HT-29 (cell line): Measurements from ENCODE around the gene MAN2B1. TPM values are rescaled to one million over a fixed set of nuclear protein-coding genes. Genes with fewer than 3 reads are reported as not detected.
"Not testable (repeated sequence)": the region's sequence is repeated elsewhere in the genome, so short reads cannot be mapped to it uniquely, and the experiment has no call there.

Experiments used
- DNase-seq: peaks from one replicate; pipeline ENCODE4 v3.0.0-alpha.2; 2015; ENCODE audit warnings: low spot score
- total RNA-seq: library from RNA; depleted of rRNA; stranded (reverse); fragments of >200 nt; shearing (Covaris generic); gene quantifications from 2 replicates; pipeline ENCODE4 v1.2.3, GENCODE V29; 2014

Gene MAN2B1
- total RNA-seq, 1 experiment from 2014 or later, result 18.4 TPM

DNA sequence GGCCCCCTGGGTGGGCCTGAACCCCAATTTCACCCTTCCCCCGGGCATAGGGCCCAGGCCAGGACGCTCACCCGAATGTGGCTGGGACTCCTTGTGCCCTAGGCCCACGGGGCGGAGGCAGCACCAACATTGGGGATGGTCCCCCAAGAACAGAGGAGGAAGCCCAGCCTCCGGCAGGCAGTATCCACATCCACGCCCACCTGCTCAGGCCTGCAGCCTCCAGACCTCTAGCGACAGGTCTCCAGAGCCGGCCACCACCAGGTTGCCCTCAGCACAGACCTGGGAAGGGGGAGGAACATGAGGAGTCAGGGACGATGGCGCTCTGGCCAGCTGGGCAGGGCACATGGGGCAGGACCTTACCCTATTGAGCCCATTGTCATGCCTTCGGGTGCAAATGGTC is 22.5 kb upstream of the MAN2B1 start:
- no peak for DNase-seq

DNA sequence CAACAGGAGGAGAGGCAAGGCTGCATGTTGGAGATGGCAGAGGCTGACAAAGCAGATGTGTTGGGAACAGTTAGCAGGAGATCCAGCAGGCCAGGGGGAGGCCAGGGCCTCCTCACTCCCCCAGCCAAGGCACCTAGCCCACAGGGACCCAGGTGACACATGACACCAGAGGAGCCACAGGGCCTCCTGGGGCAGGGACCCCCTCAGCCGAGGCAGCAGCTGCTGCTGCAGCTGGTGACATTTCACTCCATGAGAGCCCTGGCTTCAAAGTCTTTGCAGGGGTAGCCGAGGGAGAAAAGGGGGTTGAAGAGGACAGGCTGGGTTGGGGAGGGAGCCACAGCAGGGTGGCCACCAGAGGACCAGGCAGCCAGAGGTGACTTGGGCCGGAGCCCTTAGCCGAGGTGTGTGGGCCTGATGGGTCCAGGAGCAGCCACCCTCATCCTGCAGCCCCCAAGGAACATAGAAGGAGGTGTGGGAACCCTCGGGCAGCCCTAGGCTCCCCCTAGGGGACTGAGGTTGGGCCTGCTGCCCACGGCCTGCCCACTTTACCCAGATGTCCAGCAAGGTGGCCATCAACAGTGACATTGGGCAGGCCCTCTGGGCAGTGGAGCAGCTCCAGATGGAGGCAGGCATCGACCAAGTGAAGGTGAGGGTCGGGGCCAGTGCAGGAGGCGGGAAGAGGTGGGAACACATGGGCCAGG is 21.1 kb upstream of the MAN2B1 start, which contains the start of gene GNG14:
TSS of gene GNG14 (plus strand) at position 503 of the 701 bp plus-strand sequence. CDS start at position 554, 51 bp downstream.
- DNase-seq, result no peak

DNA sequence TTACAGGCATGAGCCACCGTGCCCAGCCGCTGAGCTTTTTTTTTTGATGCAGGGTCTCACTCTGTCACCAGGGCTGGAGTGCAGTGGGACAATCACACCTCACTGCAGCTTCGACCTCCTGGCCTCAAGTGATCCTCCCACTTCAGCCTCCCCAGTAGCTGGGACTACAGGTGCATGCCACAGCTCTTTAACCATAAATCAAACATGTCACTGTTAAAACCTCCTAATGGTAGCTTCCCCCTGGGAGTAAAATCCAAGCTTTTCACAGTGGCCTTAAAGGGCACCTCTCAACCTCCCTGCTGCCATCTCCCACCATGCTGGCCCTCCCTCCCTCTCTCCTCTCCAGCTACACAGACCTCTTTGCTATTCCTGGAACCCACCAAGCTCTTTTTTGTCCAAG is 19.3 kb upstream of the MAN2B1 start:
- DNase-seq, result no peak

DNA sequence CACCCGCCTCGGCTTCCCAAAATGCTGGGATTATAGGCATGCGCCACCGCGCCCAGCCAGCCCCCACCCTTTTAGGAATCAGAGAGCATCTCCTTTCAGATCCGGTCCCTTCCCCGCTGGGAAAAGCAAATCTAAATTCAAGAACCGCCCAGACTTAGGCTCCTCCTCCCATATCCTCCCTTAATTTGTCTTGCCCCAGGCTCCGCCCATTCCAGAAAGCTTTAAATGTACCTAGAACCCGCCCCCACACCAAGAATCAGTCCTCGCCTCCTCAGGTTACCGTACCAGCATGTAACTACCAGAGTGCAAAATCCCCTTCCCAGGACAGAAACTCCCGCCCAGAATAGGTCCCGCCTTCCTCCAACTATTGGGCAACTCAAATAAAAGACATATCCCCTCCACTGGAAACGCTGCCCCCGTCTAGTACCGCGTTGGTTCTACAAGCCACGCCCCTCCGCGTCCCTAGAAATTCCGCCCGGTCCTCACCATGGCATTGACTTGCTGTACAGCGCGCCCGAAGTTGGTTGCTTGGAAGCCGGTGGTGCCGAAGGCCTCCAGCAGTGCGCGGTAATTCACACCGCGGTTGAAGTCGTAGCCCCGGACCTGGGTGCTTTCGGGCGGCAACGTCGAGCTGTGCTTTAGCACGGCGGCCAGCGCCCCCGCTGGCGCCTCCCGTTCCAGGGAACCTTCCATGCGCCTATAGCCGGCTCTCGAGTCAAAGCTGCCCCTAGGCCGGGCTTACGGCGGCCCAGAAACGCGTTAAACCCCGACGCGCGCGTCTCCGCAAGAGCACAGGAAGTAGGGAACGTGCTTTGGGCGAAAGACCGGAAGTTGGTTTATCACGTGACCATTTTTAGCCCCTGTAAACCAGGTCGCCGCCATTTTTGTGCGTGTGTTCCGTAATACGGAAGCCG is 14.8 kb upstream of the MAN2B1 start, which contains the start of gene DHPS:
TSS of gene DHPS (minus strand) at position 807 of the 914 bp plus-strand sequence. CDS start at position 693, 114 bp downstream.
- peak; percentile 86 for DNase-seq

DNA sequence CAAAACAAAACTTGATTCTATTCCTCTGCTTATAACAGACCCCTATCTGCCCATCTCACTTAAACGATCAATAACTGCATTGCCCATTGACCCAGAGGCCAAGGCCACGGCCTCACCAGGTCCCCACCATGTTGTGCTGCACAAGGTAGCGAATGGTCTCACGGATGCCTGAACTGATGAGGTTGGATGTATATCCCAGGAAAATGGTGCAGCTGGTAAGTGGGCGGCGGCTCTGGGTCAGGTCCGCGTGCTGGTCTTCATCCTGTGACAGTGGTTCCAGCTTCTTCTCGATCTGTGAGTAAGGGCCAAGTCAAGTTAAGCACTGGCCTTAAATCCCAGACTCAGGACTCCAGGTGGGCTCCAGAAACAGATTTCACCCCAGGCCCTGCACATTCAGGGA is 13.5 kb upstream of the MAN2B1 start:
- no peak for DNase-seq

DNA sequence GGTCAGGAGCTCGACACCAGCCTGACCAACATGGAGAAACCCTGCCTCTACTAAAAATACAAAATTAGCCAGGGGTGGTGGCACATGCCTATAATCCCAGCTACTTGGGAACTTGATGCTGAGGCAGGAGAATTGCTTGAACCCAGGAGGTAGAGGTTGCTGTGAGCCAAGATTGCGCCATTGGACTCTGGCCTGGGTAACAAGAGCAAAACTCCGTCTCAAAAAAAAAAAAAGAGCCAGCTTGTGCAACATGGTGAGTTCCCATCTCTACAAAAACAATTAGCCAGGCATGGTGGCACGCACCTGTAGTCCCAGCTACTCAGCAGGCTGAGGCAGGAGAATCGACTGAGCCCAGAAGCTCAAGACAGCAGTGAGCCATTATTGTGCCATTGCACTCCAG is 11.5 kb upstream of the MAN2B1 start:
- DNase-seq, result not testable (repeated sequence)

DNA sequence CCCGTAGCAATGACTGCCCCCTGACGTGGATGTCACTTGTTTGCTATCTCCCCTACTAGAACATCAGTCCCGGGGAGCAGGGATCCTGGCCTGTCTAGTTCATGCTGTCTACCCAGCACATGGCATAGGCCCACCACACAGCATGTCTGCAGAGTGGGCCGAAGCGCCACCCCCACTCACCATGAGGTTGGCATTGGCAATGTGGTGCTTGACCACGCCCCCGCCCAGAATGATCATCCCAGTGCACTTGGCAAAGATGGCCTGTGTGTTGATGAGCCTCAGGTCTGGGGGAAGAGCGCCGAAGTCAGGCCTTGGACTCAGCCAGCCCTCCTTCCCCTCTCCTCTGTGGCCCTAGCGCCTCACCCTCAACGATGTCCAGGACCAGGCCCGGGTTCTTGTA is 10.4 kb upstream of the MAN2B1 start:
- DNase-seq, result no peak

DNA sequence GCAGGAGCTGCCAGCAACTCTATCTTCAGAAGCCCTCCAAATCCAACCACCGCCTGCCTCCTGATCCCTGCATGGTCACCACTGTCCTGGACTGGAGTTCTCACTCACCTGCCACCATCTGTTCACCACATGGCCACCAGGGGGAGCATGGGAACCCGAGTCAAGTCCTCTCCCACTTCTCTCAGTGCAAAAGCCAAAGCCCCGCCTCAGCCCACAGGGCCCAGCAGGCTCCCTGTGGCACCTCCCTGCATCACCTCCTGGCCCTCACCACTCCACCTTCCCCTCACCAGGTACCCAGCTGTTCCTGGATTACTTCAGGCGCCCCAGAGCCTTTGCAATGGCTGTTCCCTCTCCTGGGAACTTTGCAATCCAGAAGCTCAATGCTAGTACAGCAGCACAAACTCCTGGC is 9.8 kb upstream of the MAN2B1 start:
- peak; percentile 81 for DNase-seq

DNA sequence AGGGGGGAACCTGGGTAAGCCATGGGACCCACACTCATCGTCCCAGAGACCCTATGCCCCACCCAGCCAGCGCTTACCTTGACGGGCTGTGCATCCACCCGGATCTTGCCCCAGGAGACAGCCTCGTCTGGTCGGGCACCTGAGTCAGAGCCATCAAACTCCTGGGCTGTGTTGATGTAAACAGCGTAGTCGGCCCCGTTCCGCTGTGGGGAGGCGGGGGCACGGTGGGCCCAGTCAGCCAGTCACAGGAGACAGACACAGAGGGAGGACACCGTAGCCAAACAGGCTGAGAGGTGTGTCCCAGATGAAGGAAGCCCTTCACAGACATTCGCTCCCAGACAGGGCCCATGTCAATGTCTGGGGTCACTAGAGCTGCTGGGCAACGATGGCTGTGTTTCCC is 9.4 kb upstream of the MAN2B1 start:
- no peak for DNase-seq

DNA sequence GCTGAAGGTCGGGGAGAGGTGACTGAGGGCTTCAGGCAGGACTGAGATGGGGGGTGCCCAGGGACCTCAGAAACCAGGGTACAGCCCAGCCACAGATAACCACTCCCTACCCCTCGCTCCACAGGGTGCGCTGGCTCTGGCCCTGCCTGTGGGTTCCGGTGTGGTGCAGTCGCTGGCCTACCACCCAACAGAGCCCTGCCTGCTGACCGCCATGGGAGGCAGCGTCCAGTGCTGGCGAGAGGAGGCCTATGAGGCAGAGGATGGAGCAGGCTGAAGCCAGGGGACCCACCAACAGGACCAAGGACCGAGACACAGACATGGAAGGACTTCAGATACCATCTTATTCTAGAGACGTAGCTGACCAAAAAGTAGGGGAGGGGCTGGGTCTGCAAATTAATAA is 8.9 kb upstream of the MAN2B1 start:
- DNase-seq, result no peak

DNA sequence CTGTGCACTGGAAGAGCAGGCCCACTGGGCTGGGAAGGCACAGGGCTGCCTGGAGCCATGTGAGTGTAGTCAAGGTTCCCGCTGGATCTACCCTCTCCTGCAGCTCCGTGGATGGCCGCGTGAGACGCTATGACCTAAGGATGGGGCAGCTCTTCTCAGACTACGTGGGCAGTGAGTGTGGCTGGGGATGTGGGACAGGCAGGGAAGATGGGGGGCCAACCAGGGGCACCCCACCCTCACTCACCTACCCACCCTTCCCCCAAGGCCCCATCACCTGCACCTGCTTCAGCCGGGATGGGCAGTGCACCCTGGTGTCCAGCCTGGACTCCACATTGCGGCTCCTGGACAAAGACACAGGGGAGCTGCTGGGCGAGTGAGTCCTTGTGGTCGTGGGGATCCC is 6.2 kb upstream of the MAN2B1 start:
- no peak for DNase-seq

DNA sequence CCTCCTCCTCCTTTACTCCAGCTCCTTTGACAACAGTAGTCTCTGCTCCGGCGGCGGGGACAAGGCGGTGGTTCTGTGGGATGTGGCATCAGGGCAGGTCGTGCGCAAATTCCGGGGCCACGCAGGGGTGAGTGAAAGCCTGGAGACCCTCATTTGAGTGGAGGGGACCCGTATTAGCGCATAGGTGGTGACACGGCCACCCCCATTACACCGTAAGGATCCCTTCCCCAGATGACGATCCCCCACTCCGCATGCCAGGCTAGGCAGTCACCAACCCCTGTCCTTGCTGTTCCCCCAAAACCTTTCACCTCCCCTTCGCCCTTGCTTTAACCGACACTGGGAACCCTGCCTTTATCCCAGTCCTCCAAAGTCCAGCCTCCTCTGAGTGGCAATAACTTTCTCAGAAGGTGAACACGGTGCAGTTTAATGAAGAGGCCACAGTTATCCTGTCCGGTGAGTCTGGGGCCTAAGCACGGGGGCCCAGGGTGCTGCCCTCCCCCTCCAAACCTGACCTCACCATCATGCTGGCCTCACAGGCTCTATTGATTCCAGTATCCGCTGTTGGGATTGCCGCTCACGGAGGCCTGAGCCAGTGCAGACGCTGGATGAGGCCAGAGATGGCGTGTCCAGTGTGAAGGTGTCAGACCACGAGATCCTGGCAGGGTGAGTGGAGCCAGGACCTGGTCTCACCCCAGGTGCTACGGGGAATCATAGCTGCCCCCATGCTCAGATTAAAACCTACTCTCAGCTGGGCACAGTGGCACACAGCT is 3.8 kb upstream of the MAN2B1 start:
- DNase-seq, result no peak

DNA sequence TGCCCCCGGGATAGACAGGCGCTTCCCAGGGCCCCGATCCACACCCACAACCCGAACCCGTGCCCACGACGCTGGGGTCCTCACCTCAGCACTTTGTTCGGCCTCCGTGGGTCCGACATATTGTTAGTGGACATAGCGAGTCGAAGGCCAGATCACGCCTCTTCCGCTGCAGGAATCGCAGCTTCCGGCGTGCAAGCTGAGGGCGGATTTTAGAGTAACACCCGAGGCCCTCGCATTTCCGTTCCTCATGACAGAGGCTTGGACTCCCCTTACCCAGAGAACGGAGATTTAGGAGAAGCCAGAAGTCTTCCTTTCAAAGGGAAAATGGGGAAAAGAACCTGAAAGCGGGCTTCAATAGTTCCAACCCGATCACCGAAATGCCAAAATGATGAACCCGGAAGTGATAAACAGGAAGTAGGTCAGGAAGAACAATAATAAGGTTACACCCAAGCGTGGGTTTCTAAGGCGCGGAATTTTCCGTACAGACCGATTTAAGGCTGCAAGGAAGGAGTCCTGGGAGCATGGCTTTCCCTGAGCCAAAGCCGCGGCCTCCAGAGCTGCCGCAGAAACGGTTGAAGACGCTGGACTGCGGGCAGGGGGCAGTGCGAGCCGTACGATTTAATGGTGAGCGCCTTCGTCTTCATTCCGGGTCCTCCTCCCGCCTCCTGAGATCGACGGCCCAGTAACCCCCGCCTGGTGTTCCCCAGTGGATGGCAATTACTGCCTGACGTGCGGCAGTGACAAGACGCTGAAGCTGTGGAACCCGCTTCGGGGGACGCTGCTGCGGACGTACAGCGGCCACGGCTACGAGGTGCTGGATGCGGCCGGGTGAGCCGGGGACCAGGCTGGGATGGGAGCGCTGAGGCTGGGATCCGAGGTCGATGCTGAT is 3.0 kb upstream of the MAN2B1 start:
- peak; percentile 75 for DNase-seq

DNA sequence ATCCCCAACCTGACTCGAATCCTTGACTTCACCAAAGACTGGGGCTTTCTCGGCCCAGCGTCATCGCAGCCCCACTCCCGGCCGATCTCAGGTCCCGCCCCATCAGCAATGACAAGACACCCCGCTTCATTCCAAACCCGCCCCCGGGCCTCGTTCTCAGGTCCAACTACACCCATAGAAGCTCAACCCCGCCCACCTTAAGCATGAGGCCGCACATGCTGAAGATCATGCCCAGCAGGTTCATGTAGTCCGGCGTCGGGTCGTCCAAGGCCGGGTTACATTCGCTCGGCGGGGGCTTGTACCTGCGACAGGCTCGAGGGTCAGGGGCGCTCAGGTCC is 2.4 kb upstream of the MAN2B1 start:
- peak; percentile 27 for DNase-seq

DNA sequence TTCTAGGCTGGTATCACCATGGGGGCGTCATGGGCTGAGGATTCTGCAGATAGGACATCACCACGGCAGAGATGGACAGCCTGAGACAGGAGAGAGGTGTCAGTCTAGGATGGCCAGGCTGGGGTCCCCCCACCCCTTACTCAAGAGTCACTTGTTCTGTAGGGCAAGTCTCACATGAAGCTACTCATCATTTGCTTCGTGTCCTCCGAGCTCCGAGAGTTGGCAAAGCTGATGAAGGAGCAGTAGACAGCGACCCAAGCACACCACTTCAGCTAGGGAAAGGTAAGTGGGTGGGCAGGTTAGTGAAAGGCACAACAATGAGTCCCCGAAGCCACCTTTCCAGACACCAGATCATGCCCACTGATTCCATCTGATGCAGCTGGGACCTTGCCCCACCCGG is 1.8 kb upstream of the MAN2B1 start:
- DNase-seq, result no peak

DNA sequence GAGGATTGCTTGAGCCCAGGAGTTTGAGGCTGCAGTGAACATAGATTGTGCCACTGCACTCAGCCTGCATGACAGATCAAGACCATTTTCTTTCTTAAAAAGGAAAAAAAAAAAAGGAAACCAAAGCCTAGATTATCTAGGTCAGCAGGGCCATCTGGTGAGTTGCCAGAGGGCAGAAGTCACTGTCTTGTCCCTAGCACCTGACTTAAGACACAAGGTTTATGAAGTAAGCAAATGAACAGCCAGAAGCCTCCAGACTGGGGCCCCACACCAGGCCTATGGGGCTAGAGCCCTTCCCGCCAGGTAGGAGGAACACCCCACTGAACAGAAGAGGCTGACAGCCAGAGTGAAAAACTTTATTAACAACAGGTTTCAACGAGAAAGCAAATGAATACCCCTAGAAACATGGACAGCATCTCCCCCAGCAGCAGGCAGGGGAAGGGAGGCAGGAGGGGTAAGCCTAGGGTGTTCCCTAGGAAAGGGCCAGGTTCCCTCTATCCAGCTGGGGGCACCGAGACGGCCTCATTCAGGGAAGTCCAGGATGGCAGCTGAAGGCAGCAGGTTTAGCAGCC is 1.3 kb upstream of the MAN2B1 start:
- DNase-seq, result no peak

DNA sequence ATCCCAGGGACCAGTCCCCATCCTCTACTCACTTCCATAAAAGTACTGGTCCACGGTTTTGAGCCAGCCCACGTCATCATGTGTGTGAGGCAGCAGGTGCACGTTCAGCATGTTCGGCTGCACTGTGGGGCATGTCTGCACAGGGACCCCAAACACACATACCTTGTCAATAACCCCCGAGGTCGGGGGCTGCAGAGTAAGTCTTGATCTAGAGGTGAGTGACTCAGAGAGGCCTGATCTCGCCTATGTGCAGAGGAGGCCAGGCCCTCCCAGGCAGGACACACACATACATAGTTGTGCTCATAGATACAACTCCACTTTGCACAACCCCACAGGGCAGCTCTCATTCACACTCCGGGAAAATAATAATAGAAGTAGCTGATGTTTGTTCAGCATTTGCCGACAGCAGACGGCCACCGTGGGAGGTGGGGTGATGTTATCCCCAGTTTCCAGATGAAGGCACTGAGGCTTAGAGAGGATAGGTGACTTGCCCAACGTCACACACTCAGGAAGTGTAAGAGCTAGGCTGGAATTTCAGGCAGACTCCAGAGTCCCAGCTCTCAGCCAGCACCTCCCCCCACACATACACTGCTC is 774 bp downstream of the MAN2B1 start:
- DNase-seq, result no peak

DNA sequence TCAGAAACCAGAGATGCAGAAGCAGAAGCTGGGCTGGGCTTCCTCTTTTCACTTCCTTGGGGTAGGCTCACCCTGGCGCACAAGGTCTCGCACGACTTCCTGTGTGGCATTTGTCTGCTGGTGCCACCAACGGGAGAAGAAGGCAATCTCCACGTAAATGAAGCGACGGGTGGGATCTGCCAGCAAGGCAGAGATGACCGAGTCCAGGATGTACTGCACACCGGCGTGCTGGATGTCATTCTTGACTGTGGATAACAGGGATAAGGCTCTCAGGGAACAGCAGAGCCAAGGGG is 1.3 kb downstream of the MAN2B1 start:
- no peak for DNase-seq

DNA sequence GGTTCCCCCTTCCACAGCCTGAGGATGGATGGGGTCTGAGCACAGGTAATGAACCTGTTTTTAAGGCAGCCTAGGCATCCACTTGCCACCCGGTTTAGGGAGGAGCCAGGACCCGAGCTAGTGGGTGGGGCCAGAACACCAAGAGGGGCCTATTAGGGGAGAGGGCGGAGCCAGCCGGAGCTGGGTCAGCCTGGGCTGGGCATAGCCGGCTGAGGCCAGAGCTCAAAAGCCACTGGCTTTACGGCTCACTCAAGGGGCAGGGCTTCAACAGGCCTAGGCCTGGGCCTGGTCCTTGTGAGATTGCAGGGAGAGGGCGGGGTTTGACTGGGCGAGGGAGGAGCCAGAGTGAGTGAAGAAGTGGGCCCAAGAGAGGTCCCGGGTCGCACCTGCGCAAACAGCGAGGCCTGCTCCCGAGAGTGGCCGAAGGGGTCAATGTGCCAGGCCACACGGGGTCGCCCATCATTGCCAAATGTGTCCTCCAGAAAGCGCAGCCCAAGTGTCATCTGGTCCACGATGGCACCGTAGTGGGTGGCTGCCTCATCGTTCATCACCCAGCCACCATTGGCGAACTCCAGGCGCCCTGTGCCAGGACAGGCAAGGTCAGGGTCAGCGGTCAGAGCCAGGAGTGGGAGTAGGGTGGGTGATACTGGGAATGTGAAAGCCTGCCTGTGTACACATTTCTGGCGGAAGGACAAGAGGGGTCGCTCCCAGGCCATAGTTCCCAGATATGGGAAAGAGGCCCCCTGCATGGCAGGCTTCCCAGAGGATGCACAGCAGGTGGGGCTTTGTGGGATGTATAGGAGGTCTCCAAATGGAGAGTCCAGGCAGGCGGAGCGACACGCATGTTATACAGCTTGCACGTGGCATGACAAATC is 1.9 kb downstream of the MAN2B1 start:
- DNase-seq, result no peak

DNA sequence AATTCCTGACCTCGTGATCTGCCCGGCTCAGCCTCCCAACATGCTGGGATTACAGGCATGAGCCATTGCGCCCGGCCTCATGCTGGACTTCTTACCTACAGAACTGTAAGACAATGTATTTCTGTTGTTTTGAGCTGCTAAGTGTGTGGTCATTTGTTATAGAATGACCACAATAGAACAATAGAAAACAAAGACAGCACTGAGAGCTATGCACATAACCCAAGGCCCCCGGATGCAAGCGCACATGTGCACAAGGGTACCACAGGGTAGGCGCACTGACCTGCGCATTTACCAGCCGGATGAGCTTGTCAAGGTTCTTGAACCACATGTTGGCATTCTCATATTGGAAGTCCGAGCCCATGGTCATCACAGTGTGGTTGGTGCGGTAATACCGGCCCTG is 5.6 kb downstream of the MAN2B1 start:
- no peak for DNase-seq
